ENCODE data around the gene ABTB2.
A peak's percentile ranks its signal among the peaks of the same experiment; 100 is the strongest.

The ABTB2 gene

DNA sequence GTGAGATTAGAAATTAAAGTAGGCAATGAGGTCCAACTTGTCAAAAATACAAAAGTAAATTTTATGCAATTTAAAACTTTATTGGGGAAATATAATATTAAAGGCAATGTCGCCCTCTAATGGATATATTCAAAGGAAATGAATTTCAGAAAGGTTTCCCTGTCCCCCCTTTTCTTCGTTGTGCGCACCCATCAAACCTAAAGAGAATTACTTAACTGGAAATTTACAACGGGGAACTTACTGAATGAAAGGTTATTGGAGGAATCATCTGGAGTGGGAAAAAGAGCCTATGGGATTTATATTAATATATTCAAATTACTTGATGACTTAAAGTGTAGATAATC, 1.7 kb upstream of the ABTB2 start:
- DNase-seq = no peak

GRCh38 chr11:34358728-34359547, 1.1 kb upstream of the ABTB2 start:
- DNase-seq = peak; percentile 71

DNA sequence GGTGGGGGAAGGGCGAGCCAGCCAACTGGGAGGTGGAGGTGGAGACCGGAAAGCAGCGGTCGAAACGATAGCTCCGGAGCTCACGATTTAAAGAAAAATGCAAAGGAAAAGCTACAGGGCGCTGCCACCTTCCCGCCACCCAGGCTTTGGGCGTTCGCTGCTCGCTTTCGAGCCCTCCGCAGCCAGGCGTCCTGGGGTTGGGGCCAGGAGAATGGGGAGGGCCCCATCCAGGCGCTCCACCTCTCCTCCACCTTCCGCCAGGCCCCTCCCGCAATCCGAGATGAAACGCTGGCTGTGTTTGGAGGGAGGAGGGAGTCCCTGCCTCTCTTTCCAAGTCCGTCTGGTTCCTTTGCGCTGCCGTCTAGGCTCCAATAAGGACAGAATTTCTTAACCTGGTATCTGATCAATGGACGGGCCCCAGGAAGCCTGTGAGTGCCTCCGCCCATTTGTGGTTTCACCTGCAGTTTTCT, 483 bp upstream of the ABTB2 start:
- DNase-seq = no peak

DNA sequence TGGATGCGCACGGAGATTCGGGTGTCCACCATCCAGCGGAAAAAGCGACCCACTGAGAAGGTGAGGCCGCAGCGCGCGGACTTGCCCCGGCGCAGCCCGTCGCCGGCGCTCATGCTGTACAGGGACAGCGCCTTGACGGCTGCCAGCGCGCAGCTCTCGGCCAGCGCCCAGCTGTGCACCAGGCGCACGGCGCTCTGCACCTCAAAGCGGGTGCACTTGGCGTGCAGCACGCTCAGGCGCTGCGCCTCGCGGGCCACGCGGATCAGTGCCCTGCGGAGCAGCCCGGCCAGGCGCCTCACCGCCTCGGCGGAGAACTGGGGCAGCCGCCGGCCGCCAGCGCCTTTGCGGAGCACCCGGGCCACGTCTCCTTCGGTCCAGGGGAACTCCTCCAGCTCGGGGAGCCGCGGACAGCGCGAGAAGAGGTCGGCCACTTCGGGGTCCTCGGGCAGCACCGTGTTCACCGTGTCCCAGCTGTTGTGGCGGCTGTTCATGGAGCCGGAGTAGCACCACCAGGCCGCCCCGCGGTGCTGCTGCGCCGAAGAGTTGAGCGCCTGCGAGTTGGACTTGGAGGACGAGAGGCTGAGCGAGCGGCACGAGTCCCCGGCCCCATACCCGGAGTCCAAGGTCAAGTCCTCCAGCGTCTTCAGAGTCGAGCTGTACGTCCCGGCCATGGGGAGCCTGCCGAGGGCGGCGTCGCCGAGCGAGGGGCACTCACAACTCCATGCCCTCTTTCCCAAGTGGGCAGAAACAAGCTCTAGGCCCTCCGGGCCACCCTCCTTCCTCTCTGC, 703 bp downstream of the ABTB2 start:
- peak; percentile 60 for DNase-seq

DNA sequence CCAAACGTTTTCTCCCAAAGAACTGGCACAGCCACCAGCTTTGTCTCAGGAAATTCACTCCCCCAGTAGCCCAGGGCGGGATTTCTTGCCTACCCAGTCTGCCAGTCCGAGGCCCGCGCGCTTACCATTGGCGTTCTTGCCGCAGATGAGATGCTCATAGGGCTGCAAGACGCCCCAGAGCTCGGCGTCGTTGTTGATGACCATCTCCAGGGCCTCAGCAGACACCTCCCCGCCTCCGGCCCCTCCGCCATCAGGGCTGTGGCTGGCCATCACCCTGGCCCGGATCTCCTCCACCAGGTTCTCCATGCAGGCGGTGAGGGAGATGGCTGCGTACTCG, 1.3 kb downstream of the ABTB2 start:
- DNase-seq = peak; percentile 20

DNA sequence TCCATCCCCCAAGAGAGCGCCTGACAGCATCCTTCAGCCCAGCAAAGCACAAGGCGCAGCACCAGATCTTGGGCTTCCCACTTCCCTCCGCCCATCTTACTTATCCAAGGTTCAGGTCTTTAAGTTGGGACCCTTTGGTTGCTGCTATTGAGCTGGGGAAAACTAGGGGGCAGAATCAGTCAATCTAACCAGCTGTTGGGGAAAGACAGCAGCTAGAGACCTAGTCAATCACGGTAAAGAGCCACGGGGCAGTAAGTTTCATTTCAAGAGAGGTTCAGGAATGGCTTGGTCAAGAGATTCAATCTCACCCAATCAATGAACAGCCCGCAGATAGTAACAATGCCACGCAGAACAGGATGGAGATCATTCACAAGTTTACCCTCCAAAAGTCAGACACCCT, 1.7 kb downstream of the ABTB2 start:
- no peak for DNase-seq

DNA sequence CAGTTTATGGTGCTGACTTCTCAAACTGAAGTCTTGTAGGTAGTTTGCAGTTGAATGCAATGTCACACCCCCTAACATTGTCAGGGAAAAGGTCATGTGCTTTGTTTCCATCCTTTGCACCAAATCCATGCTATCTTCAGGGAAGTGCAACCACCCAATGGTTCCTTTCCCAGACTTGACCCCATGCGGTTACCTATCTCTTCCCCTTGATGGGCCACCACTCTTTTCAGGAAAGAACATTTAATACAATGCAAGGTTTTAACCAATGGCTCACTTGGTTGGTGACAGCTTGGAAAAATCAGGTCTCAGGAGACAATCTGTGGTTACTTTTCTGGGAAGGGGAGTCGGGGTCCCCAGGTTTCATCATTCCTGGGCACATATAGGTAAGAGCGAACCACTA, 2.1 kb downstream of the ABTB2 start:
- DNase-seq = no peak

DNA sequence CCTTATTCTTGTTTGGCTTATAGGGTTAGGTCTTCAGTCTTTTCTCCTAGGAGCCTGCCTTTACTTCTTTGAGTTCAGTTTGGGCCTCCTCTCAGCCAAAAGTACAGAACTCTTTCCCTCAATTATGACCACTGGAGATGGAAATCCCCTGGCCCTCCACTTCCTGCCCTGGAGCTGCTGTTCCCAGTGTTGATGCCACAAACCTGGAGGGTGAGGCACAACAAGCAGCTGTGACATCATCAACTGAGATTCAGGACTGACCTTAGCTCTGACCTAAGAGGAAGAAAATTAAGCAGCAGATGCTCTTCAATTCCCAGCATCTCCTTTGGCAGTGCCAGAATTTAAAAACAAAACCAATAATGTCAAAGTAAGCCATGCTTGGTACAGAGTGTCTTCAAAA, 3.0 kb downstream of the ABTB2 start:
- no peak for DNase-seq

DNA sequence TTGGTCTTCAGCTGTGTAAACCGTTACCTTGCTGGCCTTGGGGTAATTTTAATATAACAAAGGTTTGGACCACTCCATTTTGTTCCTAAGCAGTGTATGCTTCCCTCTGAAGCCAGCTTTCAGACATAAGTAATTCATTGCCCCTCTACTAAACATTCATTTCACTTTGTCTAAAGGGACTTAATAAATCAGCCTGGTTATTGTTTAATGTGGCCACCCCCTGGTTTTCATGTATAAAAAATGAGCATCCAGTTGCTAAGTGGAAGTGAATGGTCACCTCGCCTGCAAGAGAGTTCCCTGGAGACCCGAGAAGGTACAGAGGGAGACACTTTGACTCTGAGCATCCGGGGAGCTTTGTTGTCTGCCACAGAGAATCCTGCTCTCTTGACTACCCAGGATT, 3.9 kb downstream of the ABTB2 start:
- DNase-seq = no peak

GRCh38 chr11:34351687-34352469, 5.9 kb downstream of the ABTB2 start:
- DNase-seq = no peak

DNA sequence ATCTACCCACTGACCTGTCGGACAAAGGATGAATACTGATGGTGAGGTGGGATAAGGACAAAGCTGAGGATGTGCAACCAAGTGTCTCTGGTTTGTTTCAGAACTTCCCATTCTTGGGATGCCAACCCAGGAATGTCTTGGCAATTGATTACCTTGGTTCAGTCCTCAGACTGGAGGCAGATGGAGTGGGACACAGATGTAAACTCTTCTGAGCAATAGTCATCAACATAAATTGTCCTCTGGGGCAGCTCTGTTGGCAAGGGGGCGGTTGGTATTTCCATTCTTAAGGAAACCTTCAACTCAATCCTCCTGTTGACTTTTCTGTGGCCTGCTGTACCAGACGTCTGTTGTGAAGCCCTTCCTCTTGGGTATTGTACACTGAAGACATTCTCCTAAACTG, 6.8 kb downstream of the ABTB2 start:
- DNase-seq = no peak

GRCh38 chr11:34349882-34350281, 7.9 kb downstream of the ABTB2 start:
- DNase-seq = no peak

GRCh38 chr11:34348919-34349318, 8.9 kb downstream of the ABTB2 start:
- no peak for DNase-seq

- DNase-seq = no peak
These were observed 9.7 kb downstream of the ABTB2 start for GRCh38 chr11:34348096-34348495.

DNA sequence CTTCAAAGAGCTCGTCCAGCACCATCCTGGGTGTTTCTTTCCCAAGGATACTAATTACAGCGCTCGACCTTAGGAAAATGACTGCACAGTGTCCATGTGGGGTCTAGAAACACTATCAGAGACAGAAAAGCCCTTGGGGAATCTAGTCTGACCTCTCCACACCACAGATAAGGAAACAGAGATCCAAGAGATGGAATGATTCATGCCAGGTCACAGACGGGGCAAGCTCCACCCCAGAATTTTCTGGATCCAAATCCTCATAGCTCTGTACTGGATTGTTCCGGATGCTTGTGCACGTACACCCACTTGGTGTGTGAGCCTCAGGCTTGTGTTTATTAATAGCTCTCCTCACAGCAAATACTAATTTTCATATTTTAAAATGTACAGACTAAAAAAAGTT, 11.3 kb downstream of the ABTB2 start:
- no peak for DNase-seq

DNA sequence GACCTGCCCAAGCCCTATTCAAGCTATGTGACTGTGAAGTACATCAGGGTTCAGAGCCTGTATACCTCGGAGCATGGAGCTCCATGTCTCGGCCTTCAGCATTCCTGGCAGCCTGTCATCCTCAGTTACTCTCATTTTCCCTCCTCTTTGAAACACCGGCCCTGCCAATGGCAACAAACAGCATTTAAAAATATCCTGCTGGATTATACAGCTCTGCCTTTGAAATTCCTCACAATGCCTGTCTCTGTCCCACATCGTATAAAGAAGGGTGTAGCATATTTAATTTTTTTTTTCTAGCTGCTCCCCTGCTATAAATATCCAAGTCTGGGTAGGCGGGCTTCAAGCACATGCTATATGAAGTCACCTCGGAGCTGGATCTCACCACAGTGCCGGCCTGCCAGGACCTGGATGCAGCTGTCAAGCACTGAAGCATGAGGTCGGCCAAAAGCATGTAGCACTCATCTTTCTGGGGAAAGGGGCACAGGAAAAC, 11.8 kb downstream of the ABTB2 start:
- no peak for DNase-seq

GRCh38 chr11:34345540-34345876, 12.3 kb downstream of the ABTB2 start:
- no peak for DNase-seq

- DNase-seq = no peak
These were observed 12.9 kb downstream of the ABTB2 start for GRCh38 chr11:34344768-34345539.

DNA sequence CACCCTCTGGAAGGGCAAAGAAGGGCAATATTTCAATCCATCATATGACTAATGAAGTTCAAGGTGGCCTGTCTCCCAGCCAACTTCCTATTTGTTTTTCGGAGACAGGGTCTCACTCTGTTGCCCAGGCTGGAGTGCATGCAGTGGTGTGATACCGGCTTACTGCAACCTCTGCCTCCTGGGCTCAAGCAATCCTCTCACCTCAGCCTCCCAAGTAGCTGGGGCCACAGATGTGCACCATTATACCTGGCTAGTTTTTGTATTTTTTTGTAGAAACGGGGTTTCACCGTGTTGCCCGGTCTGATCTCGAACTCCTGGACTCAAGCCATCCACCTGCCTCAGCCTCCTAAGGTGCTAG, 13.4 kb downstream of the ABTB2 start:
- no peak for DNase-seq

DNA sequence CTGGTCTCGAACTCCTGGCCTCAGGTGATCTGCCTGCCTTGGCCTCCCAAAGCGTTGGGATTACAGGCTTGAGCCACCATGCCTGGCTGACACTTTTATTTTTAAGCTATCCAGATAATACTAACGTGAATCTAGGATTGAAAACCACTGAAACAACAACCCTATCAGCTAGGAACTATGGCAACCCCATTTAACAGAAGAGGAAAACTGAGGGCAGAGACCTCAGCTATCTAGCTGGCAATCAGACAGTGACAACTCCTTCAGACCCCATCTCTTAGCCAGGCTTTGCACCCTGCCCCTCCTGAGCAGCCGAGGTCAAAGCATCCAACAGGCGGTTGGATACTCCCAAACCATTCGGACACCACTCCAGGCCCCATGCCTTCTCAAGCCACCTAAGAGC, 14.1 kb downstream of the ABTB2 start:
- no peak for DNase-seq

DNA sequence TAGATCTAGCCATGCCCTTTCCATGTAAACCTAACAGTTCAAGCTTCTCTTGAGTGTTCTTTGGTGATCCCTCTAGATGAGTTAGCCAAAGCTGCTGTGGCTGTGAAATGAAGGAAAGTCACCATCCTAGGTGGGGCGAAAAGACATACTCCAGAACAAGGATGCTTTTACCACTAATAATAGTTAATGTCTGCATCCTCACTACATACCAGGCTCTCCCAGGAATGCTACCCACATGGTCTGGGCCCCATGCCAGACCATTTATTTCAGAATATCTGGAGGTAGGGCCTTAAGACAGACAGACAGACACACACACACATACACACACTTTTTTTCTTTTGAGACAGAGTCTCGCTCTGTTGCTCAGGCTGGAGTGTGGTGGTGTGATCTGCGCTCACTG, 14.7 kb downstream of the ABTB2 start:
- DNase-seq = no peak

GRCh38 chr11:34341931-34342533, 15.8 kb downstream of the ABTB2 start:
- DNase-seq = no peak

GRCh38 chr11:34341096-34341495, 16.7 kb downstream of the ABTB2 start:
- no peak for DNase-seq
